C4-2B (cell line): ENCODE measurements around the gene CYSRT1.

Experiments used
- H3K27ac ChIP-seq: fragments of 450-650 bp; 2 replicates; pipeline ENCODE4 v1.5.1; 2017
- ZFX ChIP-seq: fragments of 450-650 bp; IDR thresholded peaks from 2 replicates; pipeline ENCODE4 v1.6.1; 2017
- TF ChIP-seq, protein P1 (sequence below): fragments of 450-650 bp; conservative IDR thresholded peaks from 2 replicates; pipeline ENCODE4 v1.5.1; 2017; ENCODE audit warnings: mild to moderate bottlenecking

CYSRT1 gene

DNA sequence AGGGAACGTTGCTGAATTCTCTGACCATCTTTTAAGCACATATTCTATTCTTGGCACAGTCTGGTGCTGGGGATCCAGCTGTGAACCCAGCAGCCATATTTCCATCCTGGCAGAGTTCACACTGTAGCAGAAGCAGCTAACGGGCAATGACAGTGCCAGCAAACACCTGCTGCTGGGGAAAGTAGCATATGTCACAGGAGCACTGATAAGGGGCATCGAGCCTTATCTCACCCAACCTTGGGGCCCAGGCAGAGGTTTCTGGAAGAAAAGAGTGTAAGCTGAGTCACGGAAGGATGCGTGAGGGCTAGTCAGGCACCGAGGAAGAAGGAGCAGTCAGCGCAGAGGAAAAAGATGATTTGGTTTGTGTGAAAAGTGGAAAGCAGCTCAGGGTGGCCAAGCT is 18.4 kb upstream of the CYSRT1 start:
- H3K27ac ChIP-seq = 0 out of 2 replicates have a peak overlapping the region, but pooled peaks have one; percentile 86
- TF ChIP-seq, protein P1, sequence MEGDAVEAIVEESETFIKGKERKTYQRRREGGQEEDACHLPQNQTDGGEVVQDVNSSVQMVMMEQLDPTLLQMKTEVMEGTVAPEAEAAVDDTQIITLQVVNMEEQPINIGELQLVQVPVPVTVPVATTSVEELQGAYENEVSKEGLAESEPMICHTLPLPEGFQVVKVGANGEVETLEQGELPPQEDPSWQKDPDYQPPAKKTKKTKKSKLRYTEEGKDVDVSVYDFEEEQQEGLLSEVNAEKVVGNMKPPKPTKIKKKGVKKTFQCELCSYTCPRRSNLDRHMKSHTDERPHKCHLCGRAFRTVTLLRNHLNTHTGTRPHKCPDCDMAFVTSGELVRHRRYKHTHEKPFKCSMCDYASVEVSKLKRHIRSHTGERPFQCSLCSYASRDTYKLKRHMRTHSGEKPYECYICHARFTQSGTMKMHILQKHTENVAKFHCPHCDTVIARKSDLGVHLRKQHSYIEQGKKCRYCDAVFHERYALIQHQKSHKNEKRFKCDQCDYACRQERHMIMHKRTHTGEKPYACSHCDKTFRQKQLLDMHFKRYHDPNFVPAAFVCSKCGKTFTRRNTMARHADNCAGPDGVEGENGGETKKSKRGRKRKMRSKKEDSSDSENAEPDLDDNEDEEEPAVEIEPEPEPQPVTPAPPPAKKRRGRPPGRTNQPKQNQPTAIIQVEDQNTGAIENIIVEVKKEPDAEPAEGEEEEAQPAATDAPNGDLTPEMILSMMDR = no peak
- TF ChIP-seq ZFX = no peak

DNA sequence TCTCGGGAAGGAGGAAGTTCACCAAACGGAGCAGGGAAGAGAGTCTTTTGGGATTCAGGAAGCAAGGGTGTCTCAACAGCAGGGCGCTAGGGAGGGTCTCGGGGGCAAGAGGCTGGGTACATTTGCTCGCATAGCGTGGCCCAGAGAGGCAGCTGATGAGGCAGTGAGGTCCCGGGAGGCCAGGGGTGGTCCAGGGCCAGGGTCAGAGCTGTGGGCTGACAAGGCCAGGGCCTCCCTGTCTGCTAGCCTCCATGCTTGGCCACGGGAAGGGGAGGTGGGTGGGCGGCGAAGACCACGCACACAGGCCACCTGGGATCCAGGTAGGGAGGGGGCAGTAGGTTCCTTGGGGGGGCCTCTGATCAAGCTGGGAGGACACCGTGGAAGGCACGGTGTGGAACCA is 13.4 kb upstream of the CYSRT1 start:
- TF ChIP-seq ZFX = no peak
- TF ChIP-seq, protein P1 = no peak
- H3K27ac ChIP-seq = no peak overlapping the region

DNA sequence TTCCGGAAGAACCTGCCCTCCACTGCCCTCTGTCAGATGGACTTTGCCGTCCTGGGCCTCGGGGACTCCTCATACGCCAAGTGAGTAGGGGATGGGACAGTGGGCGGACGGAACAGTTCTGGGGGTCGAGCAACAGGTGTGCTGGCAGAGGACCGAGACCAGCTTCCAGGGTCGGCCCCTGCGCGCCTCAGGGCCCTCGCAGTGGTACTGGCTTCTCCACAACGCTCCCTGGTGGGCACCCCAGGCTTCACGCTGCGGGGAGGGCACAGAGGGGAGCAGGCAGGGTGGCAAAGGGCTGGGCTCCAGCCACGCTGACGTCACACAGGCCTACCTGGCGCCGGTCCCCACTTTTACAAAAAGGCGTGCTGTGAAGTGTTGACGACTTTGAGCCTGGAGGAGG is 12.5 kb upstream of the CYSRT1 start:
- TF ChIP-seq, protein P1 = no peak
- TF ChIP-seq ZFX = no peak

DNA sequence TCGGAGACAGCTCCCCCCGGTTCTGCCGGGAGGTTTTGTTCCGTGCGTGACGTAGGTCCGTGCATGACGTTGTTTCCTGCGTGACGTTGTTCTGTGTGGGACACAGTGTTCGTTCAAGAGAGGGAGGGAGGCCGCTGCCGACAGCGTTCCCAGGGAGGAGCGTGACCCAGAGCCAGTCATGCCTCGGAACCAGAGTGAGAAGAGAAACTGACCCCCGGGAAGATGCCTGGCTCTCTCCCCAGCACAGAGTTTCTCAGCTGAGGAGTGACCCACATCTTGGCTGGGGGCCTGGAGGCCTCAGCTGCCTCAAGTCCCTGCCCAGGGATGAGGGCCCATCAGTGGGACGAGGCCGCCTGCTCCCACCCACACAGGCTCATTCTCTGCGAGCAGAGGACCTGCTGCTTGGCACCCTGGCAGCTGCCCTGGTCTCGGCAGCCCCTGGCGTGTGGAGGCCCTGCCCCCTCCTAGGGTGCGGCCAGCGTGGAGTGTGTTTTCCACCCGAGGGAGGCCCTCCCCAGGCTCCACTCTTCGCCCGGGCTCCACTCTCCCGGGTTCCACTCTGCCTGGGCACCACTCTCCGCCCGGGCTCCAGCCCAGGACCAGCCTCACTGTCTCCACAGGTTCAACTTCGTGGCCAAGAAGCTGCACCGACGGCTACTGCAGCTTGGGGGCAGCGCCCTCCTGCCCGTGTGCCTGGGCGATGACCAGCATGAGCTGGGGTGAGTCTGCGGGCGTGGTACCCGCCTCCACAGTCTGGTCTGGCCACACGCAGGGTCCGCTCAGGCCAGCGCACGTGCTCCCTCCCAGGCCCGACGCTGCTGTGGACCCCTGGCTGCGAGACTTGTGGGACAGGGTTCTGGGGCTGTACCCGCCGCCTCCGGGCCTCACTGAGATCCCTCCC is 11.6 kb upstream of the CYSRT1 start:
- H3K27ac ChIP-seq = no peak overlapping the region
- no peak for TF ChIP-seq ZFX
- TF ChIP-seq, protein P1 = no peak; the same call in 1 of the 2 replicates

More for the DNA sequence above, 12.5 kb upstream of the CYSRT1 start:
- H3K27ac ChIP-seq = no peak overlapping the region

DNA sequence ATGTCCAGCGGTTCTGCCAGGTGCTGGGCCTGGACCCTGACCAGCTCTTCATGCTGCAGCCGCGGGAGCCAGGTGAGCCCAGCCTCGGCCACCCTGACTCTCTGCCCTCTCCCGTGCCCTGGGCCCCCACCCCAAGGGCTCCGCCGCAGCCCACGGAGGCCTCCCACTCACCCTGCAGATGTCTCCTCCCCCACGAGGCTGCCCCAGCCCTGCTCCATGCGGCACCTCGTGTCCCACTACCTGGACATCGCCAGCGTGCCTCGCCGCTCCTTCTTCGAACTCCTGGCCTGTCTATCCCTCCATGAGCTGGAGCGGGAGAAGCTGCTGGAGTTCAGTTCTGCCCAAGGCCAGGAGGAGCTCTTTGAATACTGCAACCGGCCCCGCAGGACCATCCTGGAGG is 10.4 kb upstream of the CYSRT1 start:
- TF ChIP-seq, protein P1 = no peak
- TF ChIP-seq ZFX = no peak
- H3K27ac ChIP-seq = no peak overlapping the region

DNA sequence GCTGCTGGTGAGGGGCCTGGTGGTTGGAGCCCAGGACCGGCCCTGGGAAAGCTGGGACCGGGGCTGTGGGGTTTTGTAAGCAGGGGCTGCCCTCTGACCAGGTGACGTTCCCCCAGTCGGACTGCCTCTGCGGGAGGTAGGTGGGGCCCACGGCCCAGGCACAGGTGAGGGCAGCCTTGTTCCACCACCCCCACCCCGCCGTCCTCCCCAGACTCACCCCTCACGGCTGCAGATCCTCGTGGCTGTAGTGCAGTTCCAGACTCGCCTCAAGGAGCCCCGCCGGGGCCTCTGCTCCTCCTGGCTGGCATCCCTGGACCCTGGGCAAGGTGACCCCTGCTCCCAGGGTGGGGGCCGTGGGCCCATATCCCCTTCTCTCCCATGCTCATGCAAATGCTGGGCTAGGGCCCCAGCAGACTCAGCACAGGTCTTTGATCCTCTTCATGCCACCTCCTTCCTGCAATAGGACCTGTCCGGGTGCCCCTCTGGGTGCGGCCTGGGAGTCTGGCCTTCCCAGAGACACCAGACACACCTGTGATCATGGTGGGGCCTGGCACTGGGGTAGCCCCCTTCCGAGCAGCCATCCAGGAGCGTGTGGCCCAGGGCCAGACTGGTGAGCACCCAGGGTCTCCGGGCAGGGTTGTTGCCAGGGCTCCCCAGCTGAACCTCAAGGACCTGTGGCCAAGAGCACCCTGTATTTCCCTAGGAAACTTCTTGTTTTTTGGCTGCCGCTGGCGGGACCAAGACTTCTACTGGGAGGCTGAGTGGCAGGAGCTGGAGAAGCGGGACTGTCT is 9.6 kb upstream of the CYSRT1 start:
- TF ChIP-seq, protein P1 = no peak
- no peak for TF ChIP-seq ZFX

More for the DNA sequence above, 9.6 kb upstream of the CYSRT1 start:
- no peak overlapping the region for H3K27ac ChIP-seq
